Hindlimb muscle (tissue), 1 donor: Measurements from ENCODE around the gene UBE2R2. TPM values are rescaled to one million over a fixed set of nuclear protein-coding genes. Genes with fewer than 3 reads are reported as not detected.
"Not testable (repeated sequence)": the region's sequence is repeated elsewhere in the genome, so short reads cannot be mapped to it uniquely, and the experiment has no call there.

Source experiments
- DNase-seq: peaks from one replicate; pipeline ENCODE4 v3.0.0-alpha.2; 2013
- polyA plus RNA-seq: library from polyadenylated mRNA; unstranded; fragments of 120-200 nt; gene quantifications from one replicate; pipeline ENCODE4 v1.2.1, GENCODE V29; 2013; ENCODE audit not compliant: insufficient read length

The UBE2R2 gene
- polyA plus RNA-seq, 1 donor: 43.2 TPM

DNA sequence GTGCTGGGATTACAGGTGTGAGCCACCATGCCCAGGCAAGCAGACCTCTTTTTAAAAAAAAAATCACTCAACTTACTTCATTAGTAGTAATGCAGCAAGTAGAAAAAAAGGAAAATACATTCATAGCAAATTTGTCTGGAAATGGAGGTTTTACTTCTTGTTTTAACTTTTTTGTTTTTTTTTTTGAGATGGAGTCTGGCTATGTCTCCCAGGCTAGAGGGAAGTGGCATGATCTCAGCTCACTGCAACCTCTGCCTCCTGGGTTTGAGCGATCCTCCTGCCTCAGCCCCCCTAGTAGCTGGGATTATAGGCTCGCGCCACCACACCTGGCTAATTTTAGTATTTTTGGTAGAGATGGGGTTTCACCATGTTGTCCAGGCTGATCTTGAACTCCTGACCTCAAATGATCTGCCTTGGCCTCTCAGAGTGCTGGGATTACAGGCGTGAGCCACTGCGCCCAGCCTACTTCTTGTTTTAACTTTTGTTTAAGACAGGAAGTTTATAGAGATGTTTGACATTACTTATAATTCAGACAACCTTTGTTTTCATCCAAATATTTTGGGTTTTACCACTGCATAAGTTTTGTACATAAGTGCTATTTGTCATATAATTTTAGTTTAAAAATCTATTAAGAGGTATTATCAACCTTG, 26.5 kb downstream of the UBE2R2 start:
- DNase-seq: no peak

DNA sequence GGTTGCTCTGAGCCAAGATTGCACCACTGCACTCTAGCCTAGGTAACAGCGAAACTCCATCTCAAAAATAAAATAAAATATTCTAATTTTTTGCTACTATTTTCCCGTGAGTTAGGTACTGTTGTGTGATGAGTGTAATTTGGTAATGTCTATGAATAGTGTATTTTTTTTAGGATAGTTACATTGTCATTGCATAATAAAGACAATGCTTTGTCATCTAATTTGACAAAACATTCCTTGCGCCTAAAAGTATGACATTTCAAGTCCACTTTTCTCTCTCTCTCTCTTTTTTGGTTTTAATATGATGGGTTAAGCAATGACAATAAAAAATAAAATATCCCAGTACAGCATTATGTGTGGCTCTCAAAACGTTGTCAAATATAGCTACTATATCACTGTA, 29.3 kb downstream of the UBE2R2 start:
- DNase-seq: no peak

- not testable (repeated sequence) for DNase-seq
These were observed 30.9 kb downstream of the UBE2R2 start for GRCh38 chr9:33847894-33848205.

GRCh38 chr9:33850267-33850629, 33.3 kb downstream of the UBE2R2 start:
- DNase-seq: no peak

DNA sequence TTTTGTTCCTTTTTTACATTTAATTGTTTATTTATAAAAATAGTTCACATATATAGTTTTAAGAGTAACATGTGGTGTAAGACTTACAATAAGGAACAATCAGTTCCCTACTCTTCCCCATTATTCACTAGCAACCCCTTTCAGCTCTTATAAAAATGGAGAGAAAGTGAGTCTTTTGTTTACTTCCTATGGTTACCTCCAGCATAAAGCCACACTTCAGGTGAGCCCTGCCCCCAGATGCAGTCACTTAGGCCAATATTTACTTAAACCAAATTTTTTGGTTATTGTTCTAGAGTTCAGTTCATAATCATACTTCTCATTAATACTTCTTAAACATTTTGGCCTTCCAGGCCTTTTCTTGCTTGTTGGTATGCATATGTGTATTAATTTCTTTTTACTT, 33.7 kb downstream of the UBE2R2 start:
- no peak for DNase-seq

GRCh38 chr9:33851301-33851700, 34.3 kb downstream of the UBE2R2 start:
- DNase-seq: no peak

- peak; percentile 40 for DNase-seq
These were observed 35.4 kb downstream of the UBE2R2 start for GRCh38 chr9:33852216-33852826.

GRCh38 chr9:33856247-33856646, 39.3 kb downstream of the UBE2R2 start:
- no peak for DNase-seq

- DNase-seq: no peak
These were observed 41.5 kb downstream of the UBE2R2 start for GRCh38 chr9:33858423-33858822.

GRCh38 chr9:33860200-33860871, 43.4 kb downstream of the UBE2R2 start:
- no peak for DNase-seq

GRCh38 chr9:33861917-33862453, 45.0 kb downstream of the UBE2R2 start:
- DNase-seq: no peak

DNA sequence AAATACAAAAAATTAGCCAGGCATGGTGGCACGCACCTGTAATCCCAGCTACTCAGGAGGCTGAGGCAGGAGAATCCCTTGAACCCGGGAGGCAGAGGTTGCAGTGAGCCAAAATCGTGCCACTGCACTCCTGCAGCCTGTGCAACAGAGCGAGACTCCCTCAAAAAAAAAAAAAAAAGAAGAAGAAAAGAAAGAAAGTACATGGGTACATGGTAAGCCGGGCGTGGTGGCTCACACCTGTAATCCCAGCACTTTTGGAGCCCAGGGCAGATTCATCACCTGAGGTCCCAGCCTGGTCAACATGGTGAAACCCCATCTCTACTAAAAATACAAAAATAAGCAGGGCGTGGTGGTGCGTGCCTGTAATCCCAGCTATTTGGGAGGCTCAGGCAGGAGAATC, 46.1 kb downstream of the UBE2R2 start:
- DNase-seq: not testable (repeated sequence)

DNA sequence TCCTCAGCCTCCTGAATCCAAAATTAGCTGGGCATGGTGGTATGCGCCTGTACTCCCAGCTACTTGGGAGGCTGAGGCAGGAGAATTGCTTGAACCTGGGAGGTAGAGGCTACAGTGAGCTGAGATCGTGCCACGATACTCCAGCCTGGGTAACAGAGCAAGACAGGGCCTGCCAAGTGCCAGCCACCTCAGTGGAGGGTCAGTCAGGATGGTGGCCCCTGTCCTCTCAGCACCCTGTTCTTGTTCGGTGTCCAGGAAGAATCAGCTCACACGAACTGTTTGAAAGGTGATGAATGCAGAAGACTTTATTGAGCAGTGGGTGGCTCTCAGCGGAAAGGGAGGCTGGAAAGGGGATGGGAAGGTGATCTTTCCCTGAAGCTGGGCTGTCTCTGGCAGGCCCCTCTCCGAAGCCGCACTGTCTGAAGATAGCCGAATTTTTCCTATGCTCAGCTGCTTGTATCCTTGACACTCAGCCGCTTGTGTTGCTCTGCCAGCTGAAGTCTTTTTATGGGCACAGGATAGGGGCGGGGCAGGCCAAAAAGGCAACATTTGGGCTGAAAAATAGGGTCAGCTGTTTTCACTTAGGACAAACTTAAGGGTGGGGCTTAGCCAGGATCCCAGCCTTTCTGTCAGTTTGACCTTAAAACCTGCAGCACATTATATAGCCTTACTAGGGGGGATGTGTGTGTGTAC, 50.9 kb downstream of the UBE2R2 start:
- peak; percentile 47 for DNase-seq

DNA sequence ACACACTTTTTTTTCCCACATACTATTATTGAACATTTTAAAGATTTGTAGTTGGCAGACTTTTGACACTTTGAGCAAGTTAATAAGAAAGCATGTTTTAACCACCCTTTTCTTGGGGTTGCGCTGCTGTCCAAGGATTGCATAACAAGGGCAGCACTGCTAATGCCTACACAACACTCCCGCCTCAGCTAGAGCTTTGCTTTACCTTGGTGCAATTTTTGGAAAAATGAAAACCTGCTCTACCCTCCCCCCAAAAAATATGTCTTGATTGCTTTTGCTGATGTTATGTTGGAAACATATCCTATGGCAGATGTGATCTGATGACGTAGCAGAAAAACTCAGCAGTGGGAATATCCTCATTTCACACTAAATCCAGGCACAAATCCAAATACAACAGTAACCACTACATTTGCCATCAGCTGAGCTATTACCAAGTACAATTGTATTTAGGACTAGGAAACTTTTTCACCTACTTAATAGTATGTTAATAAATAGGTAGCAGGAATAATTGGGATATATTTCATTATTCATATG, 51.5 kb downstream of the UBE2R2 start:
- peak; percentile 75 for DNase-seq

DNA sequence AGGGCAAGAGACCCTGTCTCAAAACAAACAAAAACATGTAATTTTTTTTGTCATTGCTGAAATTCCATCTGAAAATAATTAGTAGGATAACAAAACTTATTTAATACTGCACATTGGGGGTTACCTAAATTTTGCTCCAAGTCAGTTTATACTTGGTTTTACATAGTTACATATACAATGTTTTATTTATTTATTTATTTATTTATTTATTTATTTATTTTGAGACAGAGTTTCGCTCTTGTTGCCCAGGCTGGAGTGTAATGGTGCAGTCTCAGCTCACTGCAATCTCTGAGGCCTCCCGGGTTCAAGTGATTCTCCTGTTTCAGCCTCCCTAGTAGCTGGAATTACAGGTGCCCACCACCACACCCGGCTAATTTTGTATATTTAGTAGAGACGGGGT, 52.3 kb downstream of the UBE2R2 start:
- not testable (repeated sequence) for DNase-seq

DNA sequence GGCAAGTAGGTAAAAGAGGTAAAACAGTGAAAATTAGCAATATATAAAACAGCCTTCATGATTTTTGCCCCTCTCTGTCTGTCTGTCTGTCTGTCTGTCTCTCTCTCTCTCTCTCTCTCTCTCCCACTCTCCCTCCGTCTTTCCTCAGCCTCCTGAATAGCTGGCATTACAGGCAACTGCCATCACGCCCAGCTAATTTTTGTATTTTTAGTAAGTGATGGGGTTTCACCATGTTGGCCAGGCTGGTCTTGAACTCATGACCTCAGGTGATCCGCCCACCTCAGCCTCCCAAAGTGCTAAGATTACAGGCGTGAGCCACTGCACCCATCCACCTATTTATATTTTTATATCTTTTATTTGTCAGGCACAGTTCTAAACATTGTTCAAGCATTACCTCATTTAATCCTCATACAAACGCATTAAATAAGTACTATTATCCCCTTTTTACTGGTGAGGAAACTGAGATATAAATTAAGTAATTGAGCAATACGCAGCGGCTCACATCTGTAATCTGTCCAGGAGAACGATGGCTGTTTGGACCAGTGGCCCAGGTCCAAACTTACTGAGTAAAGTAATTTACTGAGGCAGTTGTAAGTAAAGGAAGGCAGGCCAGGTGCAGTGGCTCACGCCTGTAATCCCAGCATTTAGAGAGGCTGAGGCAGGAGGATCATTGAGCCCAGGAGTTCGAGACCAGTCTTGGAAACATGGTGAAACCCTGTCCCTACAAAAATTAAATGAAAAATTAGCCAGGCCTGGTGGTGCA, 60.9 kb downstream of the UBE2R2 start:
- no peak for DNase-seq

DNA sequence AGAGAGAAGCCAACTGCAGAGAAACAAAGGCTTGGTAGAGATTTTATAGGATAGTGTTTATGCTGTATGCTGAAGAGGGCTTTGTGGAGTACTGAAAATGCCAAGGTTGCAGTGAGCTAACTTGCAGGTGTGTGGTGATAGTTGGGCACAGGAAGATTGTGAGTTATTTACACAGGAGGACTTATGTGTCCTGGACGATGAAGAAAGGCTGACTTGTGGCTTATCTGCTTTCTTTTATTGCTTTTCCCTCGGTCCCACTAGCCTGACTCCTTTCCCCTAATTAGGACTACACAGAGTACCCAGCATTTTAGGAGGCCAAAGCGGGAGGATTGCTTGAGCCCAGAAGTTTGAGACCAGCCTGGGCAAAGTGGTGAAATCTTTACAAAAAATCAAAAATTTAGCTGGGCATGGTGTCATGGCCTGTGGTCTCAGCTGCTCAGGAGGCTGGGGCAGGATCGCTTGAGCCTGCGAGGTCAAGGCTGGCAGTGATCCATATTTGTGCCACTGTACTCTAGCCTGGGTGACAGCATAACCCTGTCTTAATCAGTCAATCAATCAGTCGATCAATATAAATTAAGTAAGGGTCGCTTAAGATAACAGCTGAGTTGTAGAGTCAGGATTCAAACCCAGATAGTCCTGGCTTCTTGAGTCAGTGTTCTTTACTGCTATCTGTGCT, 61.9 kb downstream of the UBE2R2 start:
- no peak for DNase-seq

DNA sequence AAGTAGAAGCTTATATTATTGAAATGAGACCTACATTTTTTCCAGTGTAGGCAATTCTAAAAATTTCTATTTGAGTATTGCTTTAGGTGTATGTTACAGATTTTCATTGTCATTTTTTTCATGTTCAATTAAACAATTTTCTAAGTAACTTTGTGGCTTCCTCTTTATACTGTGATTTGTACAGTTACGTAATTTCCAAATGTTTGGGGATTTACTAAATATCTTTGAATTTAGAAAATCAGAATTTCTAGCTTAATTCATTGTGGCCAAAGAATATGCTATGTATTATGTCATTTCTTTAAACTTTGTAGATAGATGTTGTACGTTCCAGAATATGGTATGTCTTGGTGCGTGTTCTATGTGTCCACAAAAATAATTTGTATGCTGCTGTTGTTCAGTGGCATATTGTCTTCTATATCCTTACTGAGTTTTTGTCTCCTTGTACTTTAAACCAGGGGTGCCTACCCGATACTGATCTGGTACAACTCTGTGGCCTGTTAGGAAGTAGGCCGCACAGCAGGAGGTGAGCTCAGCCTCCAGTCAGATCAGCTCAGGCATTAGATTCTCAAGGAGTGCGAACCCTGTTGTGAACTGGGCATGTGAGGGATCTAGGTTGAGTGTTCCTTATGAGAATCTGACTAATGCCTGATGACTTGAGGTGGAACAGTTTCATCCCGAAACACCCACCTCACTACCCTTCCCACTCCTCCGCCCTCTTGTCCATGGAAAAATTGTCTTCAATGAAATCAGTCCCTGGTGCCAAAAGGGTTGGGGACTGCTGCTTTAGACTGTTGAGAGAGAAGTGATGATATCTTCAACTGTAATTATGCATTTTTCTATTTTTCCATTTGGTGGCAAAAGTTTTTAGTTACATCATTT, 63.5 kb downstream of the UBE2R2 start:
- no peak for DNase-seq

- no peak for DNase-seq
These were observed 64.7 kb downstream of the UBE2R2 start for GRCh38 chr9:33881635-33882034.

DNA sequence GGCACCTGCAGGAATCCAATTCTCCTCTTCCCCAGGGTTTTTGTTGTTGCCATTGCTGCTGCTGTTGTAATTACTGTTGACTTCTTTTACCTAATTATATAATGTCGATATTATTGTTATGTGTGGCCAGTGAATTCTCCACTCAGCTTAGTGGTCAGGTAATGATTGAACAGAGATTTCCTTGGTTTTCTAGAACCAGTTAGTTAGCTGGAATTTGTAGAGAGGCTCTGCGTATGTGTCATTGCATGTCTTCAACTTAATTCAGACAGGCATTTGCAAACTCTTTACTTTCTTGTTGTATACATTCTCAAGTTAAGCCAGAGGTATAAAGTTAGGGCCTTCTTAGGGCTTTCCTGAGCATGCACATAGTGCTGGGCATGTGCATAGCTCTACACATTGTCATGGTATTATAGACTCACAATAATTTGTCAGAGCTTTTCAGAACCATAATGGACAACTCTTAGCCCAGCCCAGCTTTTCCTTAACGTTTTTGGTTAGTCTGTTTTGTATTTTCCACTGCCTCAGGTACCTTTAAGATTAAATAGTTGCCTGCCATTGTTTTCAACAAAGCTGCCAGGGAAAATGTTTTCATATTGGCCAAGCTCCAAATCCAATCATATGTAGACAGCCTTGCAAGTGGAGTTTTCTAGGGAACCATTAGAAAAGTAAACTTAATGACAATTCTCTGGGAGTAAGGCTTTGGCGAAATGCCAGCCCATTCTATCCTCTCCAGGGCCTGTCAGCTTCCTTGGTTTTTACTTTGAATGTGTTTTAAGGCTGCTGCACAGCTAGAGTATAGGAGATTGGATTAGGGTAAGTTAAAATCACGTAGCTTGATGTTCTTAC, 68.1 kb downstream of the UBE2R2 start:
- DNase-seq: peak; percentile 45
